GM18858 (cell line): ENCODE data around the gene TBC1D10A.
"Not testable (repeated sequence)": the region's sequence is repeated elsewhere in the genome, so short reads cannot be mapped to it uniquely, and the experiment has no call there.

ENCODE experiments used
- ATAC-seq: cut with Tn5 transposase; IDR thresholded peaks from one replicate; pipeline ENCODE4 v1.9.1; 2021; ENCODE audit not compliant: unreplicated experiment

Gene TBC1D10A

DNA sequence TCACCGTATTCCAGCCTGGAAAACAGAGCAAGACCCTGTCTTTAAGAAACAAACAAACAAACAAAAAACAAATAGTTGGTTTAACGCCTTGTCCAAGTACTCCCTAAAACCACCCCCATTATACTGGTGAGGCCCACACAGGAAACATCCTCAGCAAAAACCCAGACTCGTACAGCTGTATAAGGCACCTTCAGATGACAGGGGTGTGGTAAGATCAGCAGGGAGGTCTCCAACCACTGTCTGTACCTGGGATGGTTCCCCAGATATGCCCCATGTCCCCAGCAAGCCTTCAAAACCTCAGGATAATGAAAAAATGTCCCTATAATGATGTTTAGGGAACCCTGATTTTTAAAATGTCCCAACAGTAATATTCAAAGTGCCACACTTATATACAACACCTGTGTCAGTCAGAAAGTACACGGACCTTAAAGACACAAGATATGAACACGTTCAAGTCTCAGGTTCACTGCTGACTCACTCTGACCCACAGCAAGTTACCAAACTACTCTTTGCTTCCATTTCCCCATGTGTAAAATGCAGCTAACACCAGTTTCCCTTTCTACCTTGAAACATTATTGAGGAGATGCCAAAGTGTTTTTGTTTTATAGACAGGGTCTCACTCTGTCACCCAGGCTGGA is 20.6 kb upstream of the TBC1D10A start:
- no peak for ATAC-seq

GRCh38 chr22:30344447-30345200 is 17.9 kb upstream of the TBC1D10A start:
- ATAC-seq: no peak

DNA sequence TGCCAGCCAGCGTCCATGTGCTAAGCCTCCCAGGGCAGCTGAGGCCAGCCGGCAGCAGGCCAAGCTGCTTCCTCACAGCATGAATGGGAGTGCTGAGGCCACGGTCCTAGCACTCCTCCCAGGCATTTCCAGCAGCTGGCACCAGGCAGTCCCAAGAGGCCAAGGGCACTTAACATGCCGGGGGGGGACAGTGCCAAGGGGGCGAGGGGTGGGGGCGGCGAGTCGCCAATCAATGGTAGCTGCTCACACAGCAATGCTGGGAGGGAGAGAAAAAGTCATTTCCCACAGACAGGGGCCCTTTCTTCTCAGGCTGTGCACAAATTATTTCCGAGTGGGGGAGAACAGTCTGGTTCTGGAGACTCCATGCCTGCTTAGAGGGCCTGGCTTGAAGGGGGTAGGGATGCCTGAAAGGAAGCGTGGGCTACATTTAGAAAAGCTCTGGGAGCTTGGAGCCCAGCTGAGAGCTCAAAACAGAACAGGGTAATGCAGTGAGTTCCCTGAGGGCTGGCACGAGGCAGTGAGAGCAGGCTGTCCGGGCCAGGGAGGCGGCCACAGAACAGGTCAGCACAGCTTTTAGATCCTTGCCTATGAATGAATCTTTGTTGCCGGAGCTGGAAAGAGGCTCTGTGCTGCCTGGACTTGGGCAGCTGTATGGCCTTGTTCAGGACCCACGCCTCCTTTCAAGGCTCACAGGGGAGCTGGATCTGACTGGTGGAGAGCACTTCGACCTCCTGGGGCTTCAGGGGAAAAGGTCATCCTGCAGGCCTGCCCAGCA is 14.4 kb upstream of the TBC1D10A start:
- no peak for ATAC-seq

DNA sequence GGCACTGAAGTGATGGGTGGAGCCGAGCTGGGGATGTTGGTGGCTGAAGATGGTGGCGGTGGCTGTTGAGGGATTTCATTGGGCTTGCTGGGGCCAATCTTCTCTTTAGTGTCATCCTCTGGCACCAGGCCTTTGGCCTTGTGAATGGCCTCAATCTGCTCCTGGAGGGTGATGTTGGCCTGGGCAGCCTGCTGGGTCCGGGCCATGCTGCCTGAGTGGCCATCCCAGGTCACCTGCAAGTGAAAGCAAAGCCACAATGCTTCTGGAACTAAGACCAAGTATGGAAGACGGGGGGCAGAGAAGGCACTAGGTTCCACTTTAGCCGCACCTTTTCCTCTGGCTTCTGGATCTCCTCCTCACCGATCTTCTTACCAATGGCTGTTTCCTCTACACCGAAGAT is 12.1 kb upstream of the TBC1D10A start:
- no peak for ATAC-seq

GRCh38 chr22:30338341-30338740 is 11.6 kb upstream of the TBC1D10A start:
- ATAC-seq: not testable (repeated sequence)

GRCh38 chr22:30337461-30337778 is 10.7 kb upstream of the TBC1D10A start:
- no peak for ATAC-seq

- ATAC-seq: no peak
Measured at GRCh38 chr22:30336752-30337460, 10.2 kb upstream of the TBC1D10A start.

- ATAC-seq: no peak
Measured at GRCh38 chr22:30335236-30335635, 8.5 kb upstream of the TBC1D10A start.

- no peak for ATAC-seq
Measured at GRCh38 chr22:30334646-30335045, 7.9 kb upstream of the TBC1D10A start.

DNA sequence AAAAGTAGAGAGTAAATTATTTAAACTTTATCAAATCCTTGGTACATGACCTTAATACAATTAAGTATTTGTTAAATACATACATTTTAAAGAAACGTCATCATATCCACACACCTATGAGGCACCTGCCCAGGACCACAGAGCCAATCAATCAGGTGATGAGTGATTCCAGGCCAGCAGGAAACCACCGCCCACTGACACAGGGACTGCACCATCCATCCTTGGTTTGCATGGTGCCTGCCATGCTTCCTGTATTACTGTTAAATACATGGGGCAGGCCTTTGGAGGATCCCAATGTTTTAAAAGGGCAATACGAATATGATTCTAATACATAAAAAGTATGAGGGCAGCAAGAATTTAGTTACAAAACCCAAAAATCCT is 7.0 kb upstream of the TBC1D10A start:
- ATAC-seq: no peak

- ATAC-seq: no peak
Measured at GRCh38 chr22:30332994-30333706, 6.4 kb upstream of the TBC1D10A start.

- ATAC-seq: no peak
Measured at GRCh38 chr22:30332551-30332950, 5.8 kb upstream of the TBC1D10A start.

DNA sequence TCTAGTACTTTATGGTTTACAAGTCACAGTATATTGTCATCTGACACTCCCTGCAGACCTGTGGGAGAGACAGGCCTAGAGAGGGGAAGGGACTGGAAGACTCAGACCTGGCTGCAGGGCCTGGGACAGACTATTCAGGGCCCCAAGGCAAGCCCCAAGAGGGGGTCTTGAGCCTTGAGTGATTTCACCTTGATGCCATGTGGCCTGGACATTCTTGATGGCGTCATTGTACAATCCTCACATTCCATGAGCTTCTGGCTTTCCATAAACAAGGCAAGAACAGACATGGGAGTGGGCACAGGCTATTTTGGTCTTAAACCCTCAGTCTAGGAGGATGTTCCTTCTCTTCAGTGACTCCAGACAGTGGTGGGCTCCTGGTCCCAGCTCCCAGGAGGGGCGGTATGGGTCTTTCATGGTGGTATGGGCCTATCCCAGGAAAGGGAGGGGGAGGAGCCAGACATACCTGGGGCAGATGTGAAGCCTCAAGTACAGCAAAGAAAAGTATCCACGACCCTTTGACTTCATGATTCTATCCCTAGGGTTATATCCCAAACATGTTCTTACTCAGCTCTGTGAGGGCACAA is 1.8 kb upstream of the TBC1D10A start:
- ATAC-seq: no peak

GRCh38 chr22:30327864-30328345 is 1.2 kb upstream of the TBC1D10A start:
- ATAC-seq: no peak

GRCh38 chr22:30326255-30326705 is 461 bp downstream of the TBC1D10A start:
- no peak for ATAC-seq

GRCh38 chr22:30325724-30326254 is 952 bp downstream of the TBC1D10A start:
- no peak for ATAC-seq

DNA sequence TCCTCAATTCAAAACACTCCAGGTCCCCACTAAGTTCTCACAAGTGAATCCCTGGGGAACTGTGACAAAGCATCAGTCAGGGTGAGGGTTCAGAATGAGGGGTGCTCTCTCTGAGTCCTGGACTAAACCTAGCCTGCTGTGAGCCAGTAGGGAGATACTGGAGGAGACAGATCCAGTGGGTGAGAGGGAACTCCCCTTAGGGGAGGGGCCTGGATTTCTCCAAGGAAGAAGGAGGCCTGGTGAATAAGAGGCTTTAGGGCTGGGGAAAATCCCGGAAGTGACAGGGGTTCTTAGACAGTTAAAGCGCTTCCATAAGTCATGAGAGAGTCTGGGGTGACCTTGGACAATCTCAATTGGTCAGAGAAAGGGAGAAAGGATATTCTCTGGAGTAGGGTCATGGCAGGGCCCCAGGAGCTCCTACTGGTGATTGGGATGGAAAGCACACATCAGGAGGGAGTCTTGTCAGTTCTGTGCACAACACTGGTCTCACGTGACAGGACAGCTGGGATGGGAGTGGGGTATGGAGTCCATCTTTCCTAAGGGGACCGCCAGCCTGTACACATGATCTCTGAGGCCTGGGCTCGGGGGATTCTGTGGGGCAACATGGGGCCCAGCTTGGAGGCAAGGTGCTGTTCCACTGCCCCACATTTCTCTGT is 1.5 kb downstream of the TBC1D10A start:
- no peak for ATAC-seq

DNA sequence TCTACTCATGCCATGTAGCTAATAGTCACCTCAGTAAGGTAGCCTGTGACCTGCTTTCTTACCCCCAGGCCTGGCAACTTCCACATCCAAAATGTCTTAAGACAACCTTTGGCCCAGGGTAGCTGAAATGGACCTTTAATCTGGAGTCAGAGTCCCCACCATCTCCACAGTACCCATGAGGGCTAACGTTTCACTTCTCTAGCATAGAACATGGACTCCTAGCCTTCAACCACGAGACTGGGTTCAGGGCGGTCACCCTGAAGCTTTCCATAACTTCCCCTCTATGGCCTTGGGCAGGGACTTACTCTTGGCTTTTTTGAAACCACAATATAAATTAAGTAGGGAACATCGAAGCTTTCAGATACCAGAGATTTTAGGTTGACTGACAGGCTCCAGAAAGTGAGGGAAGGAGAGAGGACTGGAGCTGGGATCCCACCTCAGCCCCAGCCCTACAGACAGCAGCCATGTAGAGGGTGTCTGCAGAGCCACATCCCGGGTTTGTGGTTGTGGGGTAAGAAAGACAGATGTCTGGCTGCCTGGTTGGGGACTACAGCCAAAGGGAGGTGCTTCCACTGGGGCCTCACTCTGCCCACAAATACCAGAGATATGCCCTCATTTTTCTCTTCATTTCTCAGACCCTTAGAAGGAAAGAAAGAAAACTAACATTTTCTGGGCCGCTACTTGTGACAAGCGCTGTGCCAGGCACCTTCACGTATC is 2.6 kb downstream of the TBC1D10A start:
- no peak for ATAC-seq

DNA sequence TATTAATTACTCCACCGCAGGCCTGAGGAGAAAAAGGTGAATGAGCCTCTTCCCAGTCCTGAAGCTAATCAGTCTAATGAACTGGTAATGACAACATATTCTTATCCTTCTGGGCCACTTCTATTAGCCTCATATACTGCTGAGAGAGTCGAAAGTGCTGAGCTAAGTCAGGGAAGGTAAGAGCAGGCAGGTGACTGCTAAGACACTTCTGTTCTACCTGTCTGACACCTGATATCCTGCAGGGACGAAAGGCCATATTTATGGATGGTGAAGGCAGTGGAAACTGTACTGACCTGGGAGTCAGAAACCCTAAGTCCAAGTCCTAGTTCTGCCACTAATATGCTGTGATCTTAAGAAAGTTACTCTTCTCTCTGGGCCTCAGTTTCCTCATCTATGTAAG is 3.5 kb downstream of the TBC1D10A start:
- no peak for ATAC-seq
